ENCODE results near the gene IL1RAPL1. TPM values are rescaled to one million over a fixed set of nuclear protein-coding genes. Genes with fewer than 3 reads are reported as not detected.
"Not testable (repeated sequence)": the region's sequence is repeated elsewhere in the genome, so short reads cannot be mapped to it uniquely, and the experiment has no call there.

Gene IL1RAPL1
- total RNA-seq, 2 donors from 2014 or later = not detected

- ATAC-seq (replicated peaks) = no peak
- Mint-ChIP-seq H3K4me1 (no peaks in the 10 kb centered on the region), H3K27ac (no peak overlapping the region), H3K9me3 (peaks cover 4% of the 10 kb centered on the region), H3K36me3 (ENCODE audit: low read depth) (no peaks in the 10 kb centered on the region), H3K27me3 (no peaks in the 10 kb centered on the region), H3K4me3 (no peak overlapping the region)
Measured at GRCh38 chrX:28668957-28669356, 81.7 kb downstream of the IL1RAPL1 start.

GRCh38 chrX:28670074-28670473 is 82.8 kb downstream of the IL1RAPL1 start:
- Mint-ChIP-seq H3K36me3 (ENCODE audit: low read depth) (no peaks in the 10 kb centered on the region), H3K4me1 (no peaks in the 10 kb centered on the region), H3K9me3 (peaks cover 4% of the 10 kb centered on the region), H3K27me3 (no peaks in the 10 kb centered on the region), H3K27ac (no peak overlapping the region), H3K4me3 (no peak overlapping the region)
- ATAC-seq (replicated peaks) = no peak

- H3K27ac Mint-ChIP-seq = no peak overlapping the region
- no peaks in the 10 kb centered on the region for H3K9me3 Mint-ChIP-seq
- ATAC-seq (replicated peaks) = no peak
- no peaks in the 10 kb centered on the region for H3K27me3 Mint-ChIP-seq
- no peaks in the 10 kb centered on the region for H3K36me3 Mint-ChIP-seq (ENCODE audit: low read depth)
- no peaks in the 10 kb centered on the region for H3K4me1 Mint-ChIP-seq
- H3K4me3 Mint-ChIP-seq = no peak overlapping the region
Measured at GRCh38 chrX:28675173-28675572, 87.9 kb downstream of the IL1RAPL1 start.

GRCh38 chrX:28693101-28693500 is 105.9 kb downstream of the IL1RAPL1 start:
- H3K27me3 Mint-ChIP-seq = no peaks in the 10 kb centered on the region
- no peak for ATAC-seq (replicated peaks)
- no peaks in the 10 kb centered on the region for H3K36me3 Mint-ChIP-seq (ENCODE audit: low read depth)
- H3K4me3 Mint-ChIP-seq = no peak overlapping the region
- no peaks in the 10 kb centered on the region for H3K9me3 Mint-ChIP-seq
- no peaks in the 10 kb centered on the region for H3K4me1 Mint-ChIP-seq
- no peak overlapping the region for H3K27ac Mint-ChIP-seq

GRCh38 chrX:28697732-28698131 is 110.5 kb downstream of the IL1RAPL1 start:
- Mint-ChIP-seq H3K9me3 (no peaks in the 10 kb centered on the region), H3K4me1 (no peaks in the 10 kb centered on the region), H3K27me3 (no peaks in the 10 kb centered on the region), H3K4me3 (no peak overlapping the region), H3K27ac (no peak overlapping the region), H3K36me3 (ENCODE audit: low read depth) (no peaks in the 10 kb centered on the region)
- no peak for ATAC-seq (replicated peaks)

- H3K36me3 Mint-ChIP-seq (ENCODE audit: low read depth) = no peaks in the 10 kb centered on the region
- H3K9me3 Mint-ChIP-seq = peaks cover 3% of the 10 kb centered on the region
- ATAC-seq (replicated peaks) = no peak
- no peaks in the 10 kb centered on the region for H3K4me1 Mint-ChIP-seq
- H3K27me3 Mint-ChIP-seq = no peaks in the 10 kb centered on the region
- H3K4me3 Mint-ChIP-seq = no peak overlapping the region
- no peak overlapping the region for H3K27ac Mint-ChIP-seq
Measured at GRCh38 chrX:28701222-28701621, 114.0 kb downstream of the IL1RAPL1 start.

- no peaks in the 10 kb centered on the region for H3K4me1 Mint-ChIP-seq
- peaks cover 3% of the 10 kb centered on the region for H3K9me3 Mint-ChIP-seq
- H3K36me3 Mint-ChIP-seq (ENCODE audit: low read depth) = no peaks in the 10 kb centered on the region
- no peak for ATAC-seq (replicated peaks)
- H3K4me3 Mint-ChIP-seq = no peak overlapping the region
- H3K27ac Mint-ChIP-seq = no peak overlapping the region
- H3K27me3 Mint-ChIP-seq = no peaks in the 10 kb centered on the region
Measured at GRCh38 chrX:28706964-28707363, 119.7 kb downstream of the IL1RAPL1 start.

GRCh38 chrX:28709421-28709820 is 122.2 kb downstream of the IL1RAPL1 start:
- peaks cover 2% of the 10 kb centered on the region for H3K9me3 Mint-ChIP-seq
- no peaks in the 10 kb centered on the region for H3K4me1 Mint-ChIP-seq
- no peak for ATAC-seq (replicated peaks)
- H3K27me3 Mint-ChIP-seq = no peaks in the 10 kb centered on the region
- H3K4me3 Mint-ChIP-seq = no peak overlapping the region
- H3K27ac Mint-ChIP-seq = no peak overlapping the region
- no peaks in the 10 kb centered on the region for H3K36me3 Mint-ChIP-seq (ENCODE audit: low read depth)

GRCh38 chrX:28717864-28718263 is 130.6 kb downstream of the IL1RAPL1 start:
- Mint-ChIP-seq H3K27me3 (no peaks in the 10 kb centered on the region), H3K4me3 (no peak overlapping the region), H3K9me3 (no peaks in the 10 kb centered on the region), H3K4me1 (no peaks in the 10 kb centered on the region), H3K27ac (no peak overlapping the region), H3K36me3 (ENCODE audit: low read depth) (no peaks in the 10 kb centered on the region)
- ATAC-seq (replicated peaks) = no peak

- Mint-ChIP-seq H3K27me3 (no peaks in the 10 kb centered on the region), H3K4me1 (no peaks in the 10 kb centered on the region), H3K36me3 (ENCODE audit: low read depth) (no peaks in the 10 kb centered on the region), H3K4me3 (no peak overlapping the region), H3K27ac (no peak overlapping the region), H3K9me3 (no peaks in the 10 kb centered on the region)
- ATAC-seq (replicated peaks) = no peak
Measured at GRCh38 chrX:28718450-28718849, 131.2 kb downstream of the IL1RAPL1 start.

- no peaks in the 10 kb centered on the region for H3K27me3 Mint-ChIP-seq
- no peak for ATAC-seq (replicated peaks)
- H3K4me3 Mint-ChIP-seq = no peak overlapping the region
- no peaks in the 10 kb centered on the region for H3K9me3 Mint-ChIP-seq
- H3K4me1 Mint-ChIP-seq = no peaks in the 10 kb centered on the region
- no peak overlapping the region for H3K27ac Mint-ChIP-seq
- H3K36me3 Mint-ChIP-seq (ENCODE audit: low read depth) = no peaks in the 10 kb centered on the region
Measured at GRCh38 chrX:28719620-28720019, 132.4 kb downstream of the IL1RAPL1 start.

- no peaks in the 10 kb centered on the region for H3K4me1 Mint-ChIP-seq
- no peak overlapping the region for H3K27ac Mint-ChIP-seq
- no peaks in the 10 kb centered on the region for H3K36me3 Mint-ChIP-seq (ENCODE audit: low read depth)
- ATAC-seq (replicated peaks) = no peak
- H3K9me3 Mint-ChIP-seq = peaks cover 8% of the 10 kb centered on the region
- H3K27me3 Mint-ChIP-seq = no peaks in the 10 kb centered on the region
- H3K4me3 Mint-ChIP-seq = no peak overlapping the region
Measured at GRCh38 chrX:28752330-28752729, 165.1 kb downstream of the IL1RAPL1 start.

- Mint-ChIP-seq H3K27ac (no peak overlapping the region), H3K27me3 (no peaks in the 10 kb centered on the region), H3K36me3 (ENCODE audit: low read depth) (no peaks in the 10 kb centered on the region), H3K4me1 (no peaks in the 10 kb centered on the region), H3K4me3 (no peak overlapping the region), H3K9me3 (peaks cover 8% of the 10 kb centered on the region)
- ATAC-seq (replicated peaks) = no peak
Measured at GRCh38 chrX:28756175-28756574, 168.9 kb downstream of the IL1RAPL1 start.

GRCh38 chrX:28756647-28757046 is 169.4 kb downstream of the IL1RAPL1 start:
- ATAC-seq (replicated peaks) = no peak
- H3K27me3 Mint-ChIP-seq = no peaks in the 10 kb centered on the region
- H3K9me3 Mint-ChIP-seq = peaks cover 8% of the 10 kb centered on the region
- no peak overlapping the region for H3K4me3 Mint-ChIP-seq
- no peaks in the 10 kb centered on the region for H3K4me1 Mint-ChIP-seq
- no peak overlapping the region for H3K27ac Mint-ChIP-seq
- H3K36me3 Mint-ChIP-seq (ENCODE audit: low read depth) = no peaks in the 10 kb centered on the region

- no peaks in the 10 kb centered on the region for H3K4me1 Mint-ChIP-seq
- H3K9me3 Mint-ChIP-seq = peaks cover 8% of the 10 kb centered on the region
- H3K27ac Mint-ChIP-seq = no peak overlapping the region
- no peak overlapping the region for H3K4me3 Mint-ChIP-seq
- H3K27me3 Mint-ChIP-seq = no peaks in the 10 kb centered on the region
- no peak for ATAC-seq (replicated peaks)
- no peaks in the 10 kb centered on the region for H3K36me3 Mint-ChIP-seq (ENCODE audit: low read depth)
Measured at GRCh38 chrX:28757290-28757689, 170.0 kb downstream of the IL1RAPL1 start.

- H3K27ac Mint-ChIP-seq = not testable (repeated sequence)
Measured at GRCh38 chrX:28766561-28766960, 179.3 kb downstream of the IL1RAPL1 start.

More at GRCh38 chrX:28766561-28766960, 179.3 kb downstream of the IL1RAPL1 start:
- not testable (repeated sequence) for H3K9me3 Mint-ChIP-seq; H3K4me1 Mint-ChIP-seq; H3K27me3 Mint-ChIP-seq; ATAC-seq (replicated peaks); H3K4me3 Mint-ChIP-seq; H3K36me3 Mint-ChIP-seq (ENCODE audit: low read depth)

All from activated T-helper 17 cell treated with anti-CD3 and anti-CD28 coated beads, Interleukin-2, amount 50 U/mL, for 72 hours (primary cell).